OCI-LY1 (cell line): ENCODE data around the gene L3MBTL4.

Experiments
- H2AFZ ChIP-seq: fragments of 200-600 bp; sonication (generic), shearing (Covaris generic); 2 replicates; pipeline ENCODE4 v1.6.0; 2014; ENCODE audit warnings: antibody characterized with exemption, mild to moderate bottlenecking, low read length
- H3F3A ChIP-seq: fragments of 200-600 bp; sonication (generic), shearing (Covaris generic); 2 replicates; pipeline ENCODE4 v1.6.0; 2014; ENCODE audit warnings: mild to moderate bottlenecking, antibody characterized with exemption, low read length, moderate library complexity; ENCODE audit not compliant: insufficient read depth
- H3K27ac ChIP-seq: fragments of 200-600 bp; sonication (generic); 2 replicates; pipeline ENCODE4 v1.5.1; 2014; ENCODE audit warnings: low read length, mixed run types, mild to moderate bottlenecking, low read depth; ENCODE audit not compliant: poor library complexity, severe bottlenecking
- H3K27me3 ChIP-seq: fragments of 200-600 bp; sonication (generic); 2 replicates; pipeline ENCODE4 v1.6.0; 2014; ENCODE audit warnings: antibody characterized with exemption, mild to moderate bottlenecking, low read length, moderate library complexity; ENCODE audit not compliant: insufficient read depth
- H3K36me3 ChIP-seq: fragments of 200-600 bp; sonication (generic); 2 replicates; pipeline ENCODE4 v1.6.1; 2014; ENCODE audit warnings: mild to moderate bottlenecking, antibody characterized with exemption, low read length, moderate library complexity, mixed read lengths; ENCODE audit not compliant: insufficient read depth
- H3K4me1 ChIP-seq: fragments of 200-600 bp; sonication (generic); 2 replicates; pipeline ENCODE4 v1.5.1; 2014; ENCODE audit warnings: mild to moderate bottlenecking, low read length, moderate library complexity; ENCODE audit not compliant: insufficient read depth, severe bottlenecking
- H3K4me2 ChIP-seq: fragments of 200-600 bp; sonication (generic), shearing (Covaris generic); 2 replicates; pipeline ENCODE4 v1.6.1; 2014; ENCODE audit warnings: low read length
- H3K4me3 ChIP-seq: fragments of 200-600 bp; sonication (generic); 2 replicates; pipeline ENCODE4 v1.5.1; 2014; ENCODE audit warnings: low read length, low read depth, mild to moderate bottlenecking, mixed read lengths; ENCODE audit not compliant: poor library complexity, severe bottlenecking
- H3K79me2 ChIP-seq: fragments of 200-600 bp; shearing (Covaris generic); 2 replicates; pipeline ENCODE4 v1.6.1; 2016; ENCODE audit warnings: mixed run types, low read length, mixed read lengths; ENCODE audit not compliant: insufficient read depth
- H3K9ac ChIP-seq: fragments of 200-600 bp; sonication (generic), shearing (Covaris generic); 2 replicates; pipeline ENCODE4 v1.6.1; 2014; ENCODE audit warnings: mild to moderate bottlenecking, low read length, mixed read lengths
- H3K9me2 ChIP-seq: fragments of 200-600 bp; sonication (generic), shearing (Covaris generic); 2 replicates; pipeline ENCODE4 v1.6.1; 2014; ENCODE audit warnings: low read depth, mild to moderate bottlenecking, low read length, mixed read lengths
- H3K9me3 ChIP-seq: fragments of 200-600 bp; shearing (Covaris generic); 2 replicates; pipeline ENCODE4 v1.6.1; 2014; ENCODE audit warnings: low read length, mixed read lengths
- H4K20me1 ChIP-seq: fragments of 200-600 bp; sonication (generic), shearing (Covaris generic); 2 replicates; pipeline ENCODE4 v1.6.0; 2016; ENCODE audit warnings: mild to moderate bottlenecking, low read length; ENCODE audit not compliant: insufficient read depth
- CTCF ChIP-seq: fragments of 200-600 bp; sonication (generic), shearing (Covaris generic); IDR thresholded peaks from 2 replicates; pipeline ENCODE4 v1.5.1; 2017; ENCODE audit warnings: mild to moderate bottlenecking, antibody characterized with exemption, low read length, moderate library complexity, mixed read lengths
- EZH2 ChIP-seq: fragments of 200-600 bp; sonication (generic), shearing (Covaris generic); IDR thresholded peaks from 2 replicates; pipeline ENCODE4 v1.8.0; 2017; ENCODE audit warnings: borderline replicate concordance, mixed run types, mild to moderate bottlenecking, antibody characterized with exemption, low read length, moderate library complexity, mixed read lengths

L3MBTL4 gene

GRCh38 chr18:6271585-6271984 is 143.1 kb downstream of the L3MBTL4 start:
- Histone ChIP-seq H3K9me2 (no peaks in the 10 kb centered on the region), H3K4me1 (no peaks in the 10 kb centered on the region), H3K9ac (no peak overlapping the region), H3K27ac (no peak overlapping the region), H2AFZ (no peak overlapping the region), H3K4me2 (no peak overlapping the region), H3F3A (no peaks in the 10 kb centered on the region), H3K79me2 (no peaks in the 10 kb centered on the region), H3K9me3 (no peaks in the 10 kb centered on the region), H3K27me3 (0 out of 2 replicates have a peak, but pooled peaks cover 4% of the 10 kb centered on the region), H3K4me3 (no peak overlapping the region), H3K36me3 (no peaks in the 10 kb centered on the region), H4K20me1 (no peaks in the 10 kb centered on the region)
- TF ChIP-seq EZH2 = no peak
- TF ChIP-seq CTCF = no peak

- H3K27me3 ChIP-seq = no peaks in the 10 kb centered on the region
These were observed 143.9 kb downstream of the L3MBTL4 start for GRCh38 chr18:6270771-6271216.

GRCh38 chr18:6269660-6270332 is 144.9 kb downstream of the L3MBTL4 start:
- H3K79me2 ChIP-seq = no peaks in the 10 kb centered on the region
- no peak overlapping the region for H3K4me3 ChIP-seq
- H3K9me3 ChIP-seq = no peaks in the 10 kb centered on the region
- no peaks in the 10 kb centered on the region for H4K20me1 ChIP-seq
- H3K9ac ChIP-seq = no peak overlapping the region
- no peaks in the 10 kb centered on the region for H3K9me2 ChIP-seq
- H2AFZ ChIP-seq = no peak overlapping the region
- no peak overlapping the region for H3K4me2 ChIP-seq
- no peaks in the 10 kb centered on the region for H3K4me1 ChIP-seq
- H3K27ac ChIP-seq = no peak overlapping the region
- TF ChIP-seq EZH2 = no peak
- no peak for TF ChIP-seq CTCF
- no peaks in the 10 kb centered on the region for H3K36me3 ChIP-seq
- no peaks in the 10 kb centered on the region for H3K27me3 ChIP-seq
- no peaks in the 10 kb centered on the region for H3F3A ChIP-seq

More at GRCh38 chr18:6270771-6271216, 143.9 kb downstream of the L3MBTL4 start:
- Histone ChIP-seq H3K79me2 (no peaks in the 10 kb centered on the region), H3K9me3 (no peaks in the 10 kb centered on the region), H3K4me3 (no peak overlapping the region), H4K20me1 (no peaks in the 10 kb centered on the region), H3K9ac (no peak overlapping the region), H3K4me2 (no peak overlapping the region), H3F3A (no peaks in the 10 kb centered on the region), H3K9me2 (no peaks in the 10 kb centered on the region), H3K4me1 (no peaks in the 10 kb centered on the region), H3K36me3 (no peaks in the 10 kb centered on the region), H3K27ac (no peak overlapping the region), H2AFZ (no peak overlapping the region)
- TF ChIP-seq CTCF (no peak), EZH2 (no peak)
